GM12872 (cell line): Measurements from ENCODE around the gene SLC15A5.

Experiments
- TF ChIP-seq, protein P1 (sequence below): IDR thresholded peaks from 3 replicates; pipeline ENCODE4 v1.5.1; 2011; ENCODE audit warnings: low read depth, mild to moderate bottlenecking, low read length, moderate library complexity; ENCODE audit not compliant: insufficient read depth

The SLC15A5 gene

DNA sequence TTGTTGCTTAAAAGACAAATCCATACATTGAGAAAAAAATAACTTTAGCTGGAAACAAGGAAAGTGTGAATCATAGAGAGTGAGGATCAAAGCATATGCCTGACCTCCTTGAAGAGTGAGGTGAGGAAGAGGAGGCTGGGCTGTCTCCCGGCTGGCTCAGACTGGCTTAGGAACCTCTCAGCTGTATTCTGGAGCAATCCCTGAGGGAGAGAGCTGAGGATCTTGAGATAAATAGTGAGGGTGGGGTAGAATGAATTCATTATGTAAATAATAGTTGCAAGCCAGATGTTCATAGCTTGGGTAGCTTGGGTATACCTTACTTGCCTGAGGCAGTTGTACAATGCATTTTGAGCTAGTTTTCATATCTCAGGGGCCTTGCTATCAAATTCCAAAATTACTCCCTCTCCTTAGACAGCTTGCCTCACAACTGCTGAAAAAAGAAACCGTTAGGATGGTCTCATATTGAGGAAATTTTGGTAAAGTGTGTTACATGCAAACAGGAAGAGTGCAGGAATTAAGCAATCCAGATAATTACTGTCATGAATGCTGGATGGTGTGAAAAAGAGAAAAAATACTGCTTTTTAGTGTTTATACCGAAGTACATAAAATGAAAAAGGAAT lies 30.5 kb upstream of the SLC15A5 start:
- TF ChIP-seq, protein P1, sequence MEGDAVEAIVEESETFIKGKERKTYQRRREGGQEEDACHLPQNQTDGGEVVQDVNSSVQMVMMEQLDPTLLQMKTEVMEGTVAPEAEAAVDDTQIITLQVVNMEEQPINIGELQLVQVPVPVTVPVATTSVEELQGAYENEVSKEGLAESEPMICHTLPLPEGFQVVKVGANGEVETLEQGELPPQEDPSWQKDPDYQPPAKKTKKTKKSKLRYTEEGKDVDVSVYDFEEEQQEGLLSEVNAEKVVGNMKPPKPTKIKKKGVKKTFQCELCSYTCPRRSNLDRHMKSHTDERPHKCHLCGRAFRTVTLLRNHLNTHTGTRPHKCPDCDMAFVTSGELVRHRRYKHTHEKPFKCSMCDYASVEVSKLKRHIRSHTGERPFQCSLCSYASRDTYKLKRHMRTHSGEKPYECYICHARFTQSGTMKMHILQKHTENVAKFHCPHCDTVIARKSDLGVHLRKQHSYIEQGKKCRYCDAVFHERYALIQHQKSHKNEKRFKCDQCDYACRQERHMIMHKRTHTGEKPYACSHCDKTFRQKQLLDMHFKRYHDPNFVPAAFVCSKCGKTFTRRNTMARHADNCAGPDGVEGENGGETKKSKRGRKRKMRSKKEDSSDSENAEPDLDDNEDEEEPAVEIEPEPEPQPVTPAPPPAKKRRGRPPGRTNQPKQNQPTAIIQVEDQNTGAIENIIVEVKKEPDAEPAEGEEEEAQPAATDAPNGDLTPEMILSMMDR, result no peak

- TF ChIP-seq, protein P1, result no peak
Observed at GRCh38 chr12:16303939-16304338, 26.5 kb upstream of the SLC15A5 start.

DNA sequence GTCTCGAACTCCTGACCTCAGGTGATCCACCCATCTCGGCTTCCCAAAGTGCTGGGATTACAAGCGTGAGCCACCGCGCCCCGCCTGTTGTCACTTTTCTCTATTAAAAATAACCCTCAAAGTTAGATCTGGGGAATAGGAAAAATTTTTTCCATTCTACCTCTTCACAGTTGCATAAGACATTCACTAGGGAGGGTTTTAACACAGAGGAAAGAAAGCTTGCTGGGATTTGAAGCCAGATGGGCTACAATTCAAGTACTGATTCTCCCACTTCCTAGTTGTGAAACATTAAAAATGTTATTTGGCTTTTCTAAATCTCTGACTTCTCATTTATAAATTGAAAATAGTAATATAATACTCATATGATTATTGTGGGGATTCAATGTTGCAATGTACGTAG lies 23.3 kb upstream of the SLC15A5 start:
- TF ChIP-seq, protein P1, result no peak

DNA sequence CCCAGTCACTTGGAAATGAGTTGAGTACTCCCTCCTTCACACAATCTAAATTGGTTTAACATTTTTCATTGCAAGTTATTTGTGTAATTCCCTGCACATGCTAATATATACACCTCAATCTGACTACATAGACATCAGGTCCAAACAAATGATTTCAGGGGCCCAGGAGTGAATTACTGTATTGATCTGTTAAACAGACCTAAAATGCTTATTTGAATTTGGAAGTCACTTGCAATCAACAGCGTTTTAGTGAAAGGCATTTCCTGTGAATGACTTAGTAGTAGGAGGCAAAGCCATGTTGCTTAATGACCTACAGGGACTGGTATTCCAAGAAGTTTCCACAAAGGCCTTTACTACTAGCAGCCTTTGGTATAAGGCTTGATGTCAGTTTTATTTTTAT lies 22.6 kb upstream of the SLC15A5 start:
- TF ChIP-seq, protein P1, result no peak

DNA sequence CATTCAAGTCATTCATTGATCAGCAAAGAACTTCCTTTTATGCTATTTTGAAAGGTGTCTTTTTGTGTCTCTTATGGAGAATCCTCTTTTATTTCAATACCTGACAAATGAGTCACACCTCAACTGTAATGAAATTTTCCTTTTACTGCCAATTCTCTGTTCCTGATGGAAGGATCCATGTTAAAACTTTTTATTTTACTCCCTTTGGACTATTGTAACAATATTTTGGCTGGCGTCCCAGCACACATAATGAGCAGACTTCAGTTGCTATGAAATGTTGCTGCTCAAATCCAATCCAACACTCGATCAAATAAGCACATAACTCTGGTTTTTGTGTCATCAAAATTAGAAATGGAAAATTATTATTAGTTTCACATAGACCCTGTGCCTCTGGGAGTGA lies 21.9 kb upstream of the SLC15A5 start:
- TF ChIP-seq, protein P1, result no peak

GRCh38 chr12:16297521-16297920 lies 20.0 kb upstream of the SLC15A5 start:
- TF ChIP-seq, protein P1, result no peak

- TF ChIP-seq, protein P1, result no peak
Observed at GRCh38 chr12:16294376-16294956, 17.0 kb upstream of the SLC15A5 start.
